ENCODE measurements around the gene GPR137B.
"Not testable (repeated sequence)": the region's sequence is repeated elsewhere in the genome, so short reads cannot be mapped to it uniquely, and the experiment has no call there.

GPR137B gene

GRCh38 chr1:236181059-236181458 is 38.7 kb downstream of the GPR137B start:
- in situ Hi-C loops (cut with MboI; ENCODE audit: low sequenced_read_pairs): no loop called here

- in situ Hi-C loops (cut with MboI; ENCODE audit: low sequenced_read_pairs): no loop called here
Measured at GRCh38 chr1:236185687-236186086, 43.3 kb downstream of the GPR137B start.

GRCh38 chr1:236186471-236186870 is 44.1 kb downstream of the GPR137B start:
- in situ Hi-C loops (cut with MboI; ENCODE audit: low sequenced_read_pairs): not testable (repeated sequence)

GRCh38 chr1:236188084-236188483 is 45.7 kb downstream of the GPR137B start:
- in situ Hi-C loops (cut with MboI; ENCODE audit: low sequenced_read_pairs): not testable (repeated sequence)

GRCh38 chr1:236193184-236193583 is 50.8 kb downstream of the GPR137B start:
- in situ Hi-C loops (cut with MboI; ENCODE audit: low sequenced_read_pairs): no loop called here

DNA sequence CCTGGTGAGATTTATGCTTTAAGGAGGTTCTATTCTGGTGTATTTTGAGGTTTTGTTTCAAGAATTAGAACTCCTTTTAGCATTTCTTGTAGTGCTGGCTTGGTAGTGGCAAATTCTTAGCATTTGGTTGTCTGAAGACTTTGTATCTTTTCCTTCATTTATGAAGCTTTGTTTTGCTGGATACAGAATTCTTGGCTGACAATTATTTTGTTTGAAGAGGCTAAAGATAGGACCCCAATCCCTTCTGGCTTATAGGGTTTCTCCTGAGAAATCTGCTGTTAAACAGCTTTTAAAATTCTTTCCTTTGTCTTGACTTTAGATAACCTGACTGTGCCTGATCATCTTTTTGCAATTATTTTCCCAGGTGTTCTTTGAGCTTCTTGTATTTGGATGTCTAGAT is 58.6 kb downstream of the GPR137B start:
- in situ Hi-C loops (cut with MboI; ENCODE audit: low sequenced_read_pairs): no loop called here

GRCh38 chr1:236201786-236202185 is 59.4 kb downstream of the GPR137B start:
- in situ Hi-C loops (cut with MboI; ENCODE audit: low sequenced_read_pairs): no loop called here

- in situ Hi-C loops (cut with MboI; ENCODE audit: low sequenced_read_pairs): no loop called here
Measured at GRCh38 chr1:236204039-236204438, 61.7 kb downstream of the GPR137B start.

- in situ Hi-C loops (cut with MboI; ENCODE audit: low sequenced_read_pairs): no loop called here
Measured at GRCh38 chr1:236204656-236205055, 62.3 kb downstream of the GPR137B start.

GRCh38 chr1:236206548-236206947 is 64.2 kb downstream of the GPR137B start:
- in situ Hi-C loops (cut with MboI; ENCODE audit: low sequenced_read_pairs): no loop called here

DNA sequence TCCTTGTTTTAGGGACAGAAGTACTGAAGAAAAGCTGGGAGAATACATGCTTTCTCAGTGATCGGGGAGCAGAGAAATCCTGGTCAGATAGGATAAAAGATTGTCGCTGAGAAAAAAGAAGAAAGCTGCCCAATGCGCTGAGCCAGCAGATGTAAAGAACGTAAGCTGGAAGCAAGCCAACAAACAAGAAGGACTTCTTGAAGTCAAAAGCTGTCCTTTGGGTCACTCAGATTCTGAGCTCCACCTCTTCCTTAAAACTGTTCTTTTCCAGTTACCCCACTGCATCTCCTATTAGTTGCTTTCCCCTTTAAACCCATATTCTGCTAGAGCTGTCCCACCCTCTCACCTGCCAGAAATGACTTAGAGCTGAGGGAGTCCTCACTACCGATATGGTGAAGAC is 64.8 kb downstream of the GPR137B start:
- in situ Hi-C loops (cut with MboI; ENCODE audit: low sequenced_read_pairs): no loop called here

GRCh38 chr1:236207569-236207968 is 65.2 kb downstream of the GPR137B start:
- in situ Hi-C loops (cut with MboI; ENCODE audit: low sequenced_read_pairs): no loop called here

DNA sequence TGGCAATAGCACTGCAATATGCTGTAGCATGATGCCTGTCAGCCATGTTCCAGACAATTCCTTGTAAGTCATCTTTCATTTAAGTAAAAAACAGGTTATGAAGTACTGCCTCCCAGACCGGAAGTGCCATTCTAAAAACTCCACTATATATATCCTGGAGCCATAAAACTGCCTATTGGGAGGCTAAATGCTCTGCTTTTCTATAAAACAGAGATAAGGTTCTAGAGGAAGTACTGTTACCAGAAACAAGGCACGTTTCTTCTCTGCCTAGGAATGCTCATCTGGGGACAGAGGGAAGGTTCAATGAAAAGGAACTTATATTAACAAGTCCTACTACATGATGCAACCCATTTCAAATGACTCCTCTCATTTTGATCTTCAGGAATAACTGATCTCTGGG is 66.8 kb downstream of the GPR137B start:
- in situ Hi-C loops (cut with MboI; ENCODE audit: low sequenced_read_pairs): no loop called here

- in situ Hi-C loops (cut with MboI; ENCODE audit: low sequenced_read_pairs): no loop called here
Measured at GRCh38 chr1:236209713-236210112, 67.4 kb downstream of the GPR137B start.

DNA sequence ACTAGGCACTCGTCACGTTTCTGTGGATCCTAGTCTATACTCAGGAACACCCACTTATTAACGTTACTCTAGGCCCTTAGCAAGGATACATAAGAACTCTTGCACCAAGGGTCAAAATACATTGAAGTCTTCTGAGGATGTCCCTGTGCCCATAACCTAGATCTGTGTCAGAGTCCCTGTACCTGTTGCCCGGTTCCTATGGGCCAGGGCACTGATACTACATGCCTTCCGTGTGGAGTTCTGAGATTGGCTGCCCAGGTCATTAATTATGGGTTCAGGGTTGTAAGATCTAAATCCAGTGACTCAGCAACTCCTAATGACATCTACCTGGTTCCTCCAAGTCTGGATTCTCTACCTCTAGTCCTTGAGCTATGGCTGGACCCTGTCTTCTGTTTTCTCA is 69.5 kb downstream of the GPR137B start:
- in situ Hi-C loops (cut with MboI; ENCODE audit: low sequenced_read_pairs): no loop called here

DNA sequence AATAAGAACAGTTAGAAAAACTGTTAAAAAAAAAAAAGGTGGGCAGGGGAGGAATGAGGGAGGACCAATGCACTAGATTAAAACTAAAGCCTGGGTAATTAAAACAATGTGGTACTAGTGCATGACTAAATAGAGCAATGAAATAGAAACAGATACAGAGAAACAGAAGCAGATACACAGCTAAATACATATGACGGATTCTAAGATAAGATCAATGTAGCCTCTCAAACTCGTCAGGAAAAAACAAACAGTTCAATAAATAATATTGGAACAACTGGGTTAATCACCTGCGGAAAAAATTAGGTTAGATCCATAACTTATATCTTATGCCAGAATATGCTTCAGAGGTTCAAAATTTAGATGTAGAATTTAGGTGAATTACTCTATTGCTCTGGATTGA is 71.2 kb downstream of the GPR137B start:
- in situ Hi-C loops (cut with MboI; ENCODE audit: low sequenced_read_pairs): no loop called here

- in situ Hi-C loops (cut with MboI; ENCODE audit: low sequenced_read_pairs): no loop called here
Measured at GRCh38 chr1:236214761-236215160, 72.4 kb downstream of the GPR137B start.

DNA sequence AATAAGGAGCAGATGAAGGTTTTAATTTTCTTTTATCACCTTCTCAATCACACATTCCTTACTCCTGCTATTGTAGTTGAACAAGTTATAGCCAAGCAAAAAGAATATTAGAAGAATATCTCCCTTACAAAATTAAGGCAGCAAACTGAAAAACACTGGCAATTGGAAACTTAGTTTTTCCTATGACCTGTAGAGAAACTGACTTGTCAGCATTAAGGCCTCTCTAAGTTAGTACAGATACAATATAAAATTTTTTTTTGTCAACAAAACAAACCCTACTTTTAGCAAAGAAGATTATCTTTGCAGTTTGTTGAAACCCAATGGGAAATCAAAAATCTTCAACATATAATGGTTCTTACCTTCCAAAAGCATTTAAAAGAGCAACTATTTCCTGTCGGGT is 78.1 kb downstream of the GPR137B start:
- in situ Hi-C loops (cut with MboI; ENCODE audit: low sequenced_read_pairs): no loop called here

DNA sequence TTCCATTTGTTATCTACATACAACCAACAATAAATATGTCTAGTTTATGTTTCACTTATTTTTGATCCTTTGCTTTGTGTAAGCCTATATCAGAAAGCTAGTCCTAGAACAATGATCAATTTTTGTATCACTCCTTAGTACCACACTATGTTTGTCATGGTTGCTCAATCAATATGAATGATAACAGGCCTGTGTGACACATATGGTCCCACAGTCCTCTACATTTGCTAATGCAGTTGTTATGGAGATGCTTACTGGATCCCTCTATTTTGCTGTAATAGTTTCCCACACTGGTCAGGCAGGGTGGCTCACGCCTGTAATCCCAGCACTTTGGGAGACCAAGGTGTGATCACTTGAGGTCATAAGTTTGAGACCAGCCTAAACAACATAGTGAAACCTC is 80.3 kb downstream of the GPR137B start:
- in situ Hi-C loops (cut with MboI; ENCODE audit: low sequenced_read_pairs): no loop called here

GRCh38 chr1:236228411-236228810 is 86.1 kb downstream of the GPR137B start:
- in situ Hi-C loops (cut with MboI; ENCODE audit: low sequenced_read_pairs): no loop called here

DNA sequence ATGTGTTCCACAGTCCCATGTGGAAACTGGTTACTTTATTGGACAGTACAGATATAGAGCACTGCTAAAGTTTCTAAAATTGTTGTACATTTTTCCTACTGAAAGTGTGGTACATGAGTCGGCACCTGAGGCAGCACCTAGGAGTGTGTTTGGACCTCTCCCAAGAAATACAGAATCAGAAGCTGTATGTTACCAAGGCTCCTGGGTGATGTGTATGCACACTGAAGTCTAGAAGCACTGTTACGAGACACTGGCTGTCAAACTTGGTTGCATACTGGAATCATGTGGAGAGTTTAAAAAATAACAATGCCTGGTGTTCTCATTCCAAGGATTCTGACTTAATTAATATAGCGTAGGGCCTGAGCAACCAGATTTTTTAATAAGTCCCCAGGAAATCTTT is 92.8 kb downstream of the GPR137B start:
- in situ Hi-C loops (cut with MboI; ENCODE audit: low sequenced_read_pairs): no loop called here

DNA sequence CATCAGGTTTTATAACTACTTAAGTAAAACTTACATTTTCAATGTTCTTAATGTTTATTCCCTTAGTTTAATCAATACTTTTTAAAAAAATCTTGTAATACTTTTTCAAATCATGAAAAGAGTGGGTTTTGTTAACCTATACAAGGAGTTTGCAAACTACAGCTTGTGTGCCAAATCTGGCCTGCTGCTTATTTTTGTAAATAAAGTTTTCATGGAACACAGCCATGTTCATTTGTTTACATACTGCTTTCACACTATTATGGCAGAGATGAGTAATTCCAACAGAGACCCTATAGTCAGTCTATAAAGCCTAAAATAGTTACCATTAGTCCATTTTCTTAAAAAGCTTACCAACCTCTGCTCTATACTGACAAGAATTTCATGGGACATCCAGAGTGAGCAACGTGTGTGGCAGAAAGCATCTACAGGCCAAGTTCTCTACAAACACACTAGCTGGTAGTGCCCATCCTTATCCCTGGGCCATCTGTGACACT is 96.8 kb downstream of the GPR137B start:
- in situ Hi-C loops (cut with MboI; ENCODE audit: low sequenced_read_pairs): no loop called here

DNA sequence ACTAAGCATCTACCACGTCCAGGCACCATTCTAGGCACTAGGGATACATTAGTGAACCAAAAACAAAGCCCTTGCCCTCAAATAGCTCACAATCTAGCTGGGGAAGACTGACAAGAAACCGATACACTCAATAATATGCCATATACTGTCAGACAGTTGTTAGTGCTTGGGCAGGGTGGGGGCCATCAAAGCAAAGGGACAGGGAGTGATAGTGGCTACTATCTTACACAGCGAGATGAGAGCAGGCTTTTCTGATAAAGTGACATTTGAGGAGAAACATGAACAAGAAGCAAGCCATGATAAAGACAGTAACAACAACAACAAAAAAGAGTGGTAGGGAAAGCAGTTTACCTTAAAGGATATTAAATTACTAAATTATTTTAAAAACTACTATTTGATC is 98.3 kb downstream of the GPR137B start:
- in situ Hi-C loops (cut with MboI; ENCODE audit: low sequenced_read_pairs): no loop called here

DNA sequence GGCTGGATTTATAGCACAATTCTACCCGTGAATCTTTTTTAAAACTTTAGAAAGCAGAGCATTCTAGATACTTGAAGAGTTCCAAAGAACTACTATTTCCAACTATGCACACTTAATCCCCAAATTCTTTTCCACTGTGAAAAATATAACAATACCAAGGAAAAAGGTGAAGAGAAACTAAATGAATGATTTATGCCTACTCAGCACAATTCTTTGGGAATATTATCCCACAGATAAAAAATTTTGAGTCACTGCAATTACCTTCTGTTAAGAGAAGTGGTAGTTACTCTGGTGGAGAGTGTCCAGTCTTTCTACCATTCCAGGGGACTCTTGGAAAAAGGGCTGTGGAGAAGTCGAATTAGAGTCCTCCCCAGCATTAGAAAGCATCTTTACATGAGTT is 100.2 kb downstream of the GPR137B start:
- in situ Hi-C loops (cut with MboI; ENCODE audit: low sequenced_read_pairs): no loop called here

Measured in HL-60/S4 treated with retinoic acid at 250 ng/mL for 4 days and 3 days (cell line).